GM12891 (cell line): ENCODE data around the gene TLE5.
"Not testable (repeated sequence)": the region's sequence is repeated elsewhere in the genome, so short reads cannot be mapped to it uniquely, and the experiment has no call there.

ENCODE experiments used
- DNase-seq: peaks from one replicate; pipeline ENCODE4 v3.0.0; 2011; ENCODE audit warnings: low spot score; ENCODE audit not compliant: insufficient read length
- FAIRE-seq: peaks from 2 replicates; lab custom pipeline; 2011; peaks lifted over from hg19 to GRCh38; lab: Jason Lieb, UNC
- PAX5 ChIP-seq: IDR thresholded peaks from 2 replicates; pipeline ENCODE4 v1.6.1; 2011; ENCODE audit warnings: low read length, moderate library complexity, mild to moderate bottlenecking; ENCODE audit not compliant: insufficient read depth, severe bottlenecking
- POLR2A ChIP-seq: IDR thresholded peaks from 2 replicates; pipeline ENCODE4 v1.6.1; 2011; ENCODE audit warnings: low read depth, low read length, control low read depth
- POLR2AphosphoS5 ChIP-seq: IDR thresholded peaks from 2 replicates; pipeline ENCODE4 v1.6.1; 2011; ENCODE audit warnings: low read depth, low read length, control low read depth
- POU2F2 ChIP-seq: IDR thresholded peaks from 2 replicates; pipeline ENCODE4 v1.6.1; 2011; ENCODE audit warnings: low read depth, mild to moderate bottlenecking, control low read depth, low read length, moderate library complexity
- SPI1 ChIP-seq: IDR thresholded peaks from 2 replicates; pipeline ENCODE4 v1.6.1; 2011; ENCODE audit warnings: low read depth, low read length, control low read depth
- TAF1 ChIP-seq: IDR thresholded peaks from 2 replicates; pipeline ENCODE4 v1.6.1; 2011; ENCODE audit warnings: low read depth, low read length, control low read depth

TLE5 gene

DNA sequence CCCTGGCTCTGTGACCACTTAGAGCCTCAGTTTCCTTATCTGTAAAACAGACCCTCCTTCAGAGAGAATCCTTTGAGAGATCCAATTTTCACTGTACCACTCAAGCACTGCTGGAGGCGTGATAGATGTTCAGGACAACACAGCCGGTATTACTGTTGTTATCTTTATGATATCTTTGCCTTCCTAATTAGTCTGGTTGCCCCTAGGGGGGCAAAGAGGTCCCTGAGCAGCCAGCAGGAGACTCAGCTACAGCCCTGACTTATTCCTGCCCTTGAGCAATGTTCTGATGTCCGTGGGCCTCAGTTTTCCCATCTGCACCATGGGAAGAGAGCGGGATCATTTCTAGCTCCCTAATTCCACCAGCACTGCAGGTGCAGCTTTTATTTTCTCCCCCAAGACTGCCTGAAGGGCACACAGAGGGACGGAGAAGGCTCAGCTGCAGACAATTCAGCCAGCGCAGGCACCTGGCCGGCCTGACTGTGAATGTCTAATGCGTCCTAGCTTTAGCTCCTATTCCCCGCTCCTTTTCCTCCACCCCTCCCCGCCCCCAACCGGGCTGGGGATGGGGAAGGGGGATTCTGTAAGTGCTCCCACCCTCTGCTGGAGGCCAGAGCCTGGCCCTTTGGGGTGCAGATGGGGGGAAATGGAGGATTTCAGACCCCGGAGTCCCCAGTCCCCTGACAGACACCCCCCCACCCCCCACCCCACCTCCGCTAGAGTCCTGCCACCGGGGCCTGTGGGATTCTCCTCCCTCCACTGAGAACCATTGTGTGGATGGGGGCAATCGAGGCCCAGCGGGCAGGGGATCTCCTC lies 16.2 kb downstream of the TLE5 start:
- DNase-seq (no peak), FAIRE-seq (no peak)
- TF ChIP-seq TAF1 (no peak), PAX5 (no peak), POLR2AphosphoS5 (no peak), POLR2A (no peak), POU2F2 (no peak), SPI1 (no peak)

GRCh38 chr19:3045191-3045590 lies 17.1 kb downstream of the TLE5 start:
- TF ChIP-seq TAF1 (no peak), POLR2A (no peak), POU2F2 (no peak), SPI1 (no peak), PAX5 (no peak)
- FAIRE-seq (no peak), DNase-seq (no peak)

- FAIRE-seq (no peak), DNase-seq (no peak)
- no peak for TF ChIP-seq PAX5
- no peak for TF ChIP-seq POU2F2
- no peak for TF ChIP-seq POLR2A
- TF ChIP-seq TAF1 = no peak
- TF ChIP-seq POLR2AphosphoS5 = no peak
- TF ChIP-seq SPI1 = no peak
These were observed 19.6 kb downstream of the TLE5 start for GRCh38 chr19:3042621-3043267.

GRCh38 chr19:3041761-3042620 lies 20.3 kb downstream of the TLE5 start:
- DNase-seq (no peak), FAIRE-seq (no peak)
- TF ChIP-seq PAX5 (no peak), POU2F2 (no peak), TAF1 (no peak), POLR2AphosphoS5 (no peak), POLR2A (no peak), SPI1 (no peak)

- FAIRE-seq (no peak), DNase-seq (no peak)
- no peak for TF ChIP-seq POLR2A
These were observed 21.0 kb downstream of the TLE5 start for GRCh38 chr19:3041327-3041726.

GRCh38 chr19:3039641-3040077 lies 22.6 kb downstream of the TLE5 start:
- TF ChIP-seq POU2F2 = no peak
- TF ChIP-seq SPI1 = no peak
- no peak for TF ChIP-seq POLR2AphosphoS5
- no peak for TF ChIP-seq POLR2A
- TF ChIP-seq TAF1 = no peak
- no peak for TF ChIP-seq PAX5
- FAIRE-seq = no peak
- DNase-seq = no peak

DNA sequence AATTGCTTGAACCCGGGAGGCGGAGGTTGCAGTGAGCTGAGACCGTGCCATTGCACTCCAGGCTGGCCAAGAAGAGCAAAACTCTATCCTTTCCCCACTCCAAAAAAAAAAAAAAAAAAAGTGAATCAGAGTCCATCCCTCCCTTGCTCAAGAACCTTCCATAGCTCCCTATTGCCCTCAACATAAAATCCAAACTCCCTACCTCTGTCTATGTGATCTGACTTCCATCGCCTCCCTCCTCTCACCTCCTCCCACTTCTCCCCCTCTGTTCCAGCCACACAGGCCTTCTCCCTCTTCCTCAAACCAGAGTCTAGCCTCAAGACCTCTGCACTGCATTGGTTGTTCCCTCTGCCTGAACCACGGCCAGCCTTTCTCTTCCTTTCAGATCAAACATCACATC lies 23.2 kb downstream of the TLE5 start:
- TF ChIP-seq PAX5 (no peak), POLR2AphosphoS5 (no peak), TAF1 (no peak), POU2F2 (no peak), SPI1 (no peak), POLR2A (no peak)
- no peak for DNase-seq
- no peak for FAIRE-seq

DNA sequence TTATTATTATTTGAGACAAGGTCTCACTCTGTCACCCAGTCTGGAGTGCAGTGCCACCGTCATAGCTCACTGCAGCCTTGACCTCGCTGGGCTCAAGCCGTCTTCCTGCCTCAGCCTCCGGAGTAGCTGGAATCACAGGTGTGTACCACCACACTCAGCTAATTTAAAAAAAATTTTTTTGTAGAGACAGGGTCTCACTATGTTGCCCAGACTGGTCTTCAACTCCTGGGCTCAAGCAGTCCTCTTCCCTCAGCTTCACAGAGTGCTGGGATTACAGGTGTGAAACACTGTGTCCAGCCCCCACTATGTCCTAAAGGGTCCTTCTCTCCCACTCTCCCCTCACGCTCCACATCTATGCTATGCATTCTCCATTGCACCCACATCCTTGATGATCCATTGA lies 24.1 kb downstream of the TLE5 start:
- DNase-seq = no peak
- TF ChIP-seq POLR2A = no peak
- TF ChIP-seq PAX5 = no peak
- no peak for TF ChIP-seq TAF1
- TF ChIP-seq POU2F2 = no peak
- no peak for TF ChIP-seq SPI1
- no peak for TF ChIP-seq POLR2AphosphoS5
- FAIRE-seq = no peak

GRCh38 chr19:3036977-3037544 lies 25.2 kb downstream of the TLE5 start:
- DNase-seq, FAIRE-seq: not testable (repeated sequence)
